HG03342 (cell line): ENCODE measurements around the gene GLRA1.
"Not testable (repeated sequence)": the region's sequence is repeated elsewhere in the genome, so short reads cannot be mapped to it uniquely, and the experiment has no call there.

Experiments used
- ATAC-seq: cut with Tn5 transposase; IDR thresholded peaks from one replicate; pipeline ENCODE4 v1.9.1; 2021; ENCODE audit warnings: mild to moderate bottlenecking, moderate library complexity; ENCODE audit not compliant: unreplicated experiment

GLRA1 gene

GRCh38 chr5:151917904-151918303 is 6.7 kb downstream of the GLRA1 start:
- ATAC-seq, result no peak

- ATAC-seq, result no peak
Measured at GRCh38 chr5:151913425-151913824, 11.2 kb downstream of the GLRA1 start.

GRCh38 chr5:151912360-151912759 is 12.3 kb downstream of the GLRA1 start:
- no peak for ATAC-seq

GRCh38 chr5:151911011-151911410 is 13.6 kb downstream of the GLRA1 start:
- ATAC-seq, result no peak

GRCh38 chr5:151909628-151910027 is 15.0 kb downstream of the GLRA1 start:
- ATAC-seq, result no peak

GRCh38 chr5:151906246-151906645 is 18.4 kb downstream of the GLRA1 start:
- no peak for ATAC-seq

- no peak for ATAC-seq
Measured at GRCh38 chr5:151905557-151905961, 19.1 kb downstream of the GLRA1 start.

GRCh38 chr5:151904909-151905308 is 19.7 kb downstream of the GLRA1 start:
- ATAC-seq, result no peak

GRCh38 chr5:151904127-151904526 is 20.5 kb downstream of the GLRA1 start:
- no peak for ATAC-seq

- ATAC-seq, result peak; percentile 96
Measured at GRCh38 chr5:151903243-151903653, 21.4 kb downstream of the GLRA1 start.

GRCh38 chr5:151902215-151902614 is 22.4 kb downstream of the GLRA1 start:
- no peak for ATAC-seq

GRCh38 chr5:151901611-151902010 is 23.0 kb downstream of the GLRA1 start:
- no peak for ATAC-seq

GRCh38 chr5:151900891-151901290 is 23.8 kb downstream of the GLRA1 start:
- no peak for ATAC-seq

- no peak for ATAC-seq
Measured at GRCh38 chr5:151899399-151899798, 25.3 kb downstream of the GLRA1 start.

- ATAC-seq, result peak; percentile 36
Measured at GRCh38 chr5:151897896-151898295, 26.8 kb downstream of the GLRA1 start.

- no peak for ATAC-seq
Measured at GRCh38 chr5:151897020-151897552, 27.6 kb downstream of the GLRA1 start.

GRCh38 chr5:151896031-151896691 is 28.5 kb downstream of the GLRA1 start:
- no peak for ATAC-seq

- no peak for ATAC-seq
Measured at GRCh38 chr5:151895660-151896030, 29.0 kb downstream of the GLRA1 start.

- ATAC-seq, result not testable (repeated sequence)
Measured at GRCh38 chr5:151893485-151893884, 31.2 kb downstream of the GLRA1 start.

GRCh38 chr5:151892393-151892792 is 32.3 kb downstream of the GLRA1 start:
- no peak for ATAC-seq

- no peak for ATAC-seq
Measured at GRCh38 chr5:151890299-151890698, 34.4 kb downstream of the GLRA1 start.

- no peak for ATAC-seq
Measured at GRCh38 chr5:151889614-151890013, 35.0 kb downstream of the GLRA1 start.
